Omental fat pad (tissue), 4 donors: ENCODE measurements around the gene ZNF436. TPM values are rescaled to one million over a fixed set of nuclear protein-coding genes. Genes with fewer than 3 reads are reported as not detected.
A peak's percentile ranks its signal among the peaks of the same experiment; 100 is the strongest.

Source experiments
- ATAC-seq: fragments of 150-250 bp; one replicate; pipeline ENCODE4 v1.9.1; 2016; ENCODE audit warnings: mild to moderate bottlenecking, moderate library complexity; ENCODE audit not compliant: low FRiP score
- DNase-seq: peaks from one replicate; pipeline ENCODE4 v3.0.0-alpha.2; 2019; ENCODE audit warnings: low spot score
- CTCF ChIP-seq, 3 donors: fragments of 450-650 bp; IDR thresholded peaks; one replicate each; pipeline ENCODE4 v1.5.1; 2016 to 2017; ENCODE audit warnings: antibody characterized with exemption in 3 of 3, mild to moderate bottlenecking in 3 of 3, moderate library complexity in 2 of 3
- total RNA-seq, 4 donors: library from RNA; depleted of rRNA; stranded (reverse); fragments of >200 nt; gene quantifications; one replicate each; pipeline ENCODE4 v1.1.0, GENCODE V29; 2016

ZNF436 gene
- total RNA-seq, 4 donors from 2014 or later, result 16.7 to 24.0 (median 18.4) TPM

GRCh38 chr1:23370709-23371584 lies 1.3 kb upstream of the ZNF436 start:
- DNase-seq (no peak), ATAC-seq (no peak)
- TF ChIP-seq CTCF (IDR thresholded peaks at IDR 0.05), result no peak

- DNase-seq (no peak), ATAC-seq (no peak)
- no peak for TF ChIP-seq CTCF (IDR thresholded peaks at IDR 0.05)
Observed at GRCh38 chr1:23370330-23370708, 683 bp upstream of the ZNF436 start.

GRCh38 chr1:23368562-23369334 lies 888 bp downstream of the ZNF436 start:
- no peak for TF ChIP-seq CTCF (IDR thresholded peaks at IDR 0.05)
- ATAC-seq, result peak; percentile 86
- DNase-seq, result peak; percentile 80

GRCh38 chr1:23367791-23368561 lies 1.7 kb downstream of the ZNF436 start:
- DNase-seq (peak; percentile 94), ATAC-seq (peak; percentile 94)
- no peak for TF ChIP-seq CTCF (IDR thresholded peaks at IDR 0.05)

- TF ChIP-seq CTCF (IDR thresholded peaks at IDR 0.05), result no peak
- no peak for ATAC-seq
- DNase-seq, result no peak
Observed at GRCh38 chr1:23367451-23367790, 2.2 kb downstream of the ZNF436 start.

GRCh38 chr1:23366598-23366997 lies 3.0 kb downstream of the ZNF436 start:
- ATAC-seq (no peak), DNase-seq (no peak)

More at GRCh38 chr1:23366598-23366997, 3.0 kb downstream of the ZNF436 start:
- TF ChIP-seq CTCF (IDR thresholded peaks at IDR 0.05), result no peak
